ENCODE results near the gene FBXO24. TPM values are rescaled to one million over a fixed set of nuclear protein-coding genes. Genes with fewer than 3 reads are reported as not detected.
A peak's percentile ranks its signal among the peaks of the same experiment; 100 is the strongest.

Gene FBXO24
- total and polyA plus RNA-seq, 9 of the 15 experiments (the other 6 are each of a cell fraction or from before 2014, with no cell fraction given), result 0.17 to 0.95 (median 0.50) TPM

DNA sequence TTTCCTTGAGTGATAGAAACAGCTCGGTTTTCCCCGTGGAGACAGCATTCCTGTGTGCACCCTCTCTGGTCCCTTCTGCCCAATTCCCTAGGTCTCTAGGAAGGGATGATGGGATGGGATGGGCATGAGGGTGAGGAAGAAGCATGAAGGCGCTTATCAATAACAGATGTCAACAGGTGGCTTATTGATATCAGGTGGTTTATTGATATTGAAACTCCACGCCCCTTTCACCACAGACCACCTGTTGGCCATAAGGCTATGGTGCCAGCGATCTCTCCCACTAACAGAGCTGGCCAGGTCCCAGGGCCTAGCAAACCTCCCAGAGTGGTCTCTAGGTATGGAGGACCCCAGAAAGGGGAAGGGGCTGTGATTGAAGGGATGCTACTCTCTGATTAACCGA is 34.1 kb downstream of the FBXO24 start:
- Histone ChIP-seq H3K9ac (ENCODE audit: insufficient read depth in 1 of 2, low read depth in 2 of 2, low read length in 2 of 2) (no peak overlapping the region), H3K4me2 (ENCODE audit: insufficient read depth, low read length) (no peak overlapping the region), H3K4me3 (no peak overlapping the region), H3K36me3 (ENCODE audit: control insufficient read depth, insufficient read depth, low read length) (peaks cover 23% of the 10 kb centered on the region; the same call in 2 of the 3 replicates), H3K9me1 (ENCODE audit: control insufficient read depth, insufficient read depth, low read length) (no peaks in the 10 kb centered on the region), H3K4me1 (replicated peaks in 1 of 2; ENCODE audit: control insufficient read depth in 2 of 2, insufficient read depth in 2 of 2, low read length in 2 of 2) (peaks cover 10 to 16% of the 10 kb centered on the region in 2 experiments; a peak in 4 of 5 replicates), H3K27ac (ENCODE audit: extremely low read depth, low read depth, low read length) (no peak overlapping the region), H2AFZ (ENCODE audit: low read depth, low read length) (no peak overlapping the region), H3K79me2 (ENCODE audit: control insufficient read depth, insufficient read depth, low read length) (no peaks in the 10 kb centered on the region), H3K27me3 (ENCODE audit: control insufficient read depth in 2 of 2, insufficient read depth in 2 of 2, low read length in 2 of 2) (no peaks in the 10 kb centered on the region), H3K9me3 (replicated peaks; ENCODE audit: control insufficient read depth, insufficient read depth, low read depth, low read length) (no peaks in the 10 kb centered on the region), H4K20me1 (replicated peaks; ENCODE audit: control insufficient read depth, insufficient read depth, low read length) (no peaks in the 10 kb centered on the region)
- TF ChIP-seq, protein P1, sequence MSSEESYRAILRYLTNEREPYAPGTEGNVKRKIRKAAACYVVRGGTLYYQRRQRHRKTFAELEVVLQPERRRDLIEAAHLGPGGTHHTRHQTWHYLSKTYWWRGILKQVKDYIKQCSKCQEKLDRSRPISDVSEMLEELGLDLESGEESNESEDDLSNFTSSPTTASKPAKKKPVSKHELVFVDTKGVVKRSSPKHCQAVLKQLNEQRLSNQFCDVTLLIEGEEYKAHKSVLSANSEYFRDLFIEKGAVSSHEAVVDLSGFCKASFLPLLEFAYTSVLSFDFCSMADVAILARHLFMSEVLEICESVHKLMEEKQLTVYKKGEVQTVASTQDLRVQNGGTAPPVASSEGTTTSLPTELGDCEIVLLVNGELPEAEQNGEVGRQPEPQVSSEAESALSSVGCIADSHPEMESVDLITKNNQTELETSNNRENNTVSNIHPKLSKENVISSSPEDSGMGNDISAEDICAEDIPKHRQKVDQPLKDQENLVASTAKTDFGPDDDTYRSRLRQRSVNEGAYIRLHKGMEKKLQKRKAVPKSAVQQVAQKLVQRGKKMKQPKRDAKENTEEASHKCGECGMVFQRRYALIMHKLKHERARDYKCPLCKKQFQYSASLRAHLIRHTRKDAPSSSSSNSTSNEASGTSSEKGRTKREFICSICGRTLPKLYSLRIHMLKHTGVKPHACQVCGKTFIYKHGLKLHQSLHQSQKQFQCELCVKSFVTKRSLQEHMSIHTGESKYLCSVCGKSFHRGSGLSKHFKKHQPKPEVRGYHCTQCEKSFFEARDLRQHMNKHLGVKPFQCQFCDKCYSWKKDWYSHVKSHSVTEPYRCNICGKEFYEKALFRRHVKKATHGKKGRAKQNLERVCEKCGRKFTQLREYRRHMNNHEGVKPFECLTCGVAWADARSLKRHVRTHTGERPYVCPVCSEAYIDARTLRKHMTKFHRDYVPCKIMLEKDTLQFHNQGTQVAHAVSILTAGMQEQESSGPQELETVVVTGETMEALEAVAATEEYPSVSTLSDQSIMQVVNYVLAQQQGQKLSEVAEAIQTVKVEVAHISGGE (CRISPR knock-in tag; IDR thresholded peaks at IDR 0.05), result no peak
- TF ChIP-seq ZNF764 (CRISPR knock-in tag; IDR thresholded peaks at IDR 0.05; ENCODE audit: low read depth), result no peak
- peak; percentile 53 for TF ChIP-seq POLR2B (IDR thresholded peaks at IDR 0.05; ENCODE audit: low read depth, partially characterized antibody)
- TF ChIP-seq ZNF224 (CRISPR knock-in tag; IDR thresholded peaks at IDR 0.05), result no peak
- peak; percentile 37; the same call in 1 of the 2 replicates for TF ChIP-seq POLR2A (conservative IDR thresholded peaks at IDR 0.05)
- no peak for TF ChIP-seq ZNF174 (CRISPR knock-in tag; IDR thresholded peaks at IDR 0.05)
- DNase-seq (ENCODE audit: extremely low read depth in 1 of 4, low spot score in 3 of 4) (no peak), FAIRE-seq (no peak), ATAC-seq (no peak)
- intact Hi-C loops (cut with micrococcal nuclease), result no loop called here
- WGBS (ENCODE audit: insufficient coverage, low coverage, missing lambda C conversion rate), result 79% methylated on average over 6 of the region's 6 CpGs
- ChIA-PET POLR2A (interaction anchor here (0.6 to 7.0 kb wide), 5 partner anchors 6 to 1623 kb away, joined by 3 to 54 read pairs (median 4); partner anchors contain the start of gene MOSPD3), CTCF (ENCODE audit: low intra/inter-chr PET ratio) (no interaction called here)
- no TSS peak for BruUV-seq (replicated peaks)
- in situ Hi-C loops (cut with MboI), result no loop called here
